ENCODE measurements around the gene ZDHHC7.
A peak's percentile ranks its signal among the peaks of the same experiment; 100 is the strongest.
"Not testable (repeated sequence)": the region's sequence is repeated elsewhere in the genome, so short reads cannot be mapped to it uniquely, and the experiment has no call there.

Gene ZDHHC7

DNA sequence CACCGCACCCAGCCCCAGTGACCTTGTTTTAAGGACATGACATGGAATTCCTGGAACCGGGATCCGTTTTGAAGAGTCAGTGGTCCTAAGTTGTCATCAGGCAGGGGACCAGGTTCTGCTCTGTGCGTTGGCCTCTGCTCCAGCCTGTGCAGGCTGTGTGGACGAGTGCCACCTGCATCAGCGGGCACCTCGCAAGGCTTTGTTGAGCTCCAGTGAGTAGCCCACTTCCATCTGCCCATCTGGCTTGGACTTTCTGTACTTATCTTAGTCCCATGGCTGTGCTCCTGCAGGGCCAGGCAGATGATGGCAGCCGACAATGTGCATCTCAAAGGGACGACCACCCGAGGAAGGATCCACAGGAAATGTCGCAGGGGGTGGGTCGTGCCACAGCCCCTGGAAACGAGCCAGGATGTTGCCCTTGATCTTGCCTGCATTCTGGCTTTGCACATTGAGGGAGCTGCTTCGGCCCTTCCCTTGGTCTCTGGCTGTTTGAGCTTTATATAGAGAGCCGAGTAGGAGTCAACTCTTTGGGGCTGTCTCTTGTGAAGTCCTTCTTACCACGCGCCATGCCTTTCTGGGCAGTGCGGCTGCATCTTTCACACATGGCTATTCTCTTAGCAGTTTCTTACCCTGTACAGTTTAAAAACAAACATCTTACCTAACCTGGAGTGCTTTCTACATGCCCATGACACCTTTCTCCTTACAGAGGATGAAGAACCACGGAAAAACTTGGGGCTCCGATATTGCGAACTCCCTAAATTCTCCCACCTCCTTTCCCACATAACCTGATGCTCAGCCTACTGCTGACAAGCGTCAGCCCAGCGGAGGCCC, 34.5 kb upstream of the ZDHHC7 start:
- no peak overlapping the region for H3K27ac ChIP-seq
- H3K4me3 ChIP-seq, result no peak overlapping the region

DNA sequence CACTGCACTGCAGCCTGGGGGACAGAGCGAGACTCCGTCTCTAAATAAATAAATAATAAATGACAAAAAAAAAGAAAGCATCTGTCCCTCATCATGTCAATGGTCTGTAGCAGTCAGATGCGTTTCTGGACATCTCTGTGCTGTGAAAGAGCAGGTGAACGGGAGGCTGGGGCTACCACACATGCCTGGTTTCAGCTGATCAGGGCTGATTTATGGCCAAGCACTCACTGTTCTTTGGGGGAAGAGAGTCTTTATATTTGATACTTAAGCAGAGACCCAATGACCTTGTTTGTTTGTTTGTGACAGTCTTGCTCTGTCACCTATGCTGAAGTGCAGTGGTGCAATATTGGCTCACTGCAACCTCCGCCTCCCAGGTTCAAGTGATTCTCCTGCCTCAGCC, 33.7 kb upstream of the ZDHHC7 start:
- no peak overlapping the region for H3K4me3 ChIP-seq
- no peak overlapping the region for H3K27ac ChIP-seq

DNA sequence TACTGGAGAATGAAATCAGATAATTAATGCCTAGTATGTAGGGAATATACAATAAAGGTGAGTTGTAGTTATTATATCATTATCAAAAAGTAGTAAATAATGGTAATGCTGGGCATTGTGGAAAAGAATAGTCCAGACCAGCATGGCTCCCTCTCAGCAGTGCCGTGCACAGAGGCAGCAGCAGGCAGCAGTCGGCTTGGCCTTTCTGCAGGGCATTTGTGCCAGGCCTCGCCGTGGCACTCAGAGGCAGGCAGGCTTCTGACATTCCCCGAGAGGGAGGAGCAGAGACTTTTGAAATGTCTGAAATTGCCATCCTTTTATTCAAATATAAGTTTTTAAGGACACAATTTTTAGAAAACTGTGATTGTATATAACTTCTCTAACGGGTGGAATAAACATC, 31.3 kb upstream of the ZDHHC7 start:
- H3K27ac ChIP-seq, result no peak overlapping the region
- no peak overlapping the region for H3K4me3 ChIP-seq

DNA sequence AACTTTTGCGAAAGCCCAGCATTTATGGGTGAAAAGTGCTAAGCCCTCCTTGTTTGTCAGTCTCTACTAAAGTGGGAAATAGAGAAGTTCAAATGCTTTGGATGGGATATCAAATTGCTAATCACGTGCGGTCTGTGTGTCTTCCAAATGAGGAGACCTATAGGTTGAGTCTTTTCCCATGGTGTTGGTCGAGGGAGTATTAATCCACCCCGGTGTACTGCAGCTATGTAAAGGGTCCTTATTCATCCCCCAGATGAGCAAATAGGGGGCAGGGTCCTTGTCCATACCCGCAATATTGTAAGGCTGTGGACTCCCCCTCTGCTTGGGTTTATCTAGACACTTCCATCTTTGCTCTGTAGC, 30.8 kb upstream of the ZDHHC7 start:
- Histone ChIP-seq H3K27ac (no peak overlapping the region), H3K4me3 (no peak overlapping the region)

DNA sequence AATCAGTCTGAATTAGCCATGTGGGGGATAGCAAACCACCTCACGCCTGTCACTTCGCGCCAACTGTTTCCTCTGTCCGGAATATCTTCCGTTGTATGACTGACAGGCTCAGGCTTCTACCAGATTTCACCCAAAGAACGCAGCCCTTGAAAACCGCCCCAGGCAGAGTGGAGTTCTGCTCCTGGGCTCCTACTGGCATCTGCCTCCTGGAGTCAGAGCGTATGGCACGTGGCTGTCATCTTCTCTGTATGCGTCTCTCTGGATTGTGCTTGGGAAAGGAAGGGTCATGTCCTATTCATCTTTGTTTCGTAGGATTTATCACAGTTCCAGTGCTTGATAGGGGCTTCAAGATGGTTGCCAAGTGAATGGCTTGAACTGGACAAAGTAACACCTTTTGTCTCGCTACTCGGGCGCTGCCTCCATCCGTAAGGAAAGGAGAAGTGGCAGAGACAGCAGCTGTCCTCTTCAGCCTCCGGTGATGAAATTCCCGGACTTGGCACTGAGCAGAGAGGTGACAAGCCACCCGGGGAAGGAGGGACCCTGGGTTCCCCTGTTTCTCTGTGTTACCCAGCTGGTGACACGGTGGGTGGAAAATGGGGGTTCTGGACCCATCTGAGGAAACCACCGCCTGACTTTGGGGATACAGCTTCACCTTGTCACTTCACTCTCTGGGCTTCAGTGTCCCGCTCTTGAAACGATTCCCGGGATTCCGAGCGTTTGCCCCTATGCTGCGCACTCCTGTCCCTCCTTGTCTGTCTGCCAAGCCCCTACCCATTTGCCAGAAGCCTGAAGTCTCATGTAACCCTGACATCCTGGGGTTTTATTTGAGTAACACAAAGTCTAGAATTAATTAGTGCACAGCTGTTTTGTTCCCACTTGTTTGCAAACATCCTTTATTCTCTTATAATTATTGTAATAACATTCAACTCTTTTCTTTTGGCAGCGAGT, 30.2 kb upstream of the ZDHHC7 start:
- no peak overlapping the region for H3K27ac ChIP-seq
- no peak overlapping the region for H3K4me3 ChIP-seq

DNA sequence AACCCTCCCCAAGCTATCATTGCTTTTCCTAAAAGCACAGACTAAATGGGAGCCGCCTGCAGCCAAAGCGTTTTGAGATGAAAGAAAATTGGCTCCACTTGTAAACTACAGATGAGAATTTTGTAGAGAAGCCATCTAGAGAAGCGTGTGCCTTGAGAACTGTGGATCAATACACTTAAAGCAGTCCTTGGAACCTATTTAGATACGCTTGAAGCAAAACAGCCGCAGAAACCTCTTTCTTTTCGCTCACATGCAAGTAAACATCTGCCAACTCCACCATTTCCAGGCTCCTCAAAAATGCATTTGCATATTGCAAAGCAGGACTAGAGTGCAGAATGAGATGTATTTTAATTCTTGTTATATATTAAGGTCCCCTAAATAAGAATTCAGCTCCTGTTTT, 29.4 kb upstream of the ZDHHC7 start:
- no peak overlapping the region for H3K27ac ChIP-seq
- no peak overlapping the region for H3K4me3 ChIP-seq

DNA sequence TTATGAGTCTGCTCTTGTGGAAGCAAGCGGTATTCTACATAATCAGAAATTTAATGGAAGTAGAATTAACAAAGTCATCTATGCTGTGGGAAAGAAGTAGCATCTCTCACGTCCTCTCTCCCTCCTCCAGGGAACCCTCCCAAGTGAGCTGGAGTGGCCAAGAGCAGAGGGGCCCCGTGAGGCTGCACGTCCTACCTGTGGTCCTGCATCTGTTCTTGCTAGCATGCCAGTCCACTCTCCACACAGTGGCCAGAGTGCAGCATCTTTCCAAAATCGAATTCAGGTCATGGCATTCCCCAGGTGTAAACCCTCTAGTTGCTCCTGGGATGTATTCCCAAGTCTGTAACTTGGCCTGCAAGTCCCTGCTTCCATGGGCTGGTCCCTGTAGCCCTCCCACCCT, 26.4 kb upstream of the ZDHHC7 start:
- no peak overlapping the region for H3K4me3 ChIP-seq
- H3K27ac ChIP-seq, result no peak overlapping the region

DNA sequence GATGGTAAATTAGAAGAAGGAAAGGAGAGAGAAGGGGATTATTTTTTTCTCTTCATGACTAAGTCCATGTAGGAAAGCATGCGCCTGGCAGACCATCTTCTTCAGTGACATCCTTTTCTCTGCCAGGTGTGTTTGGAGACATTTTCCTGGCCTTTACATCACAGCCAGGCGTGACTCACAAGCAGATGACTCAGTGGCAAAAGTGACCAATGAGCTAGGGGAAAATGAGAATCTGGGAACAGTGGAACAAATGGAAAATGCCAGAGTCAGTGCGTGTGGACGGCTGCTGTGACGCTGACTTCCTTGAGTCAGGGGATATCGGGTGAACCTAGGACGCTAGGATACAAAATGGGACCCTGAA, 25.7 kb upstream of the ZDHHC7 start:
- Histone ChIP-seq H3K4me3 (no peak overlapping the region), H3K27ac (peak overlapping the region in 1 of 21 experiments; percentile 3)

DNA sequence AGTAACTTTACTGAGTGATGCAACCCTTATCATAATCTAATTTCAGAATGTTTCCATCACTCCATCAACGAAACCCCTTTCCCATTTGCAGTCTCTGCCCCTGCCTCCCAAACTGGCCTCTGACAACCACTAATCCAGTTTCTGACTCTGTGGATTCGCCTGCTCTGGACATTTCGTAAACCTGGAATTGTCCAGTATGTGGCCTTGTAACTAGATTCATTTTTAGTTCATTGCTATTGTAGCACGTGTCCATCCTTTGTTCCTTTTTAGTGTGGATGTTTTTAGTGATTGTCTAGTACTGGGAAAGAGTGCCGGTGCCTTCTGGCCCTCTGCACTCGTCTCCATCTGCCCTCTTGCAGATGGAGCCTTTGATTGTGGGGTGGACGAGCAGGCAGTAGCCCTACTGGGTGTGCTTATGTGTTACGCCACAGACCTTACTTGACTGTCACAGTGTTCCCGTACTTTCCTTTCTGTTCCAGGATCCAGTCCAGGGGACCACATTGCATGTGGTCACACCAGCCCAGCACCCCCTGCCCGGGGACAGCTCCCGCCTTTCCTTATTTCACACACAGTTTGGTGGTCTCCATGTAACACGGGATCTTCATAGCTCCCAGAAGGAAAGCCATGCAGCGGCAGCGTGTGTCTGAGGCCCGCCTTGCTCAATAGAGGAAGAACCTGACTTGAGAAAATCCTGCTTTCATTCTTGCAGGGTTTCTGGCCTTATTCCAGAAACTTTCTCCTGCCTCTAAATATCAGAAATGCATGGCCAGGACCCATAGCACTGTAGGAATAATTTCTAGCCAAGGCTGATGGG, 25.1 kb upstream of the ZDHHC7 start:
- H3K27ac ChIP-seq, result peak overlapping the region in 1 of 21 experiments; percentile 3

DNA sequence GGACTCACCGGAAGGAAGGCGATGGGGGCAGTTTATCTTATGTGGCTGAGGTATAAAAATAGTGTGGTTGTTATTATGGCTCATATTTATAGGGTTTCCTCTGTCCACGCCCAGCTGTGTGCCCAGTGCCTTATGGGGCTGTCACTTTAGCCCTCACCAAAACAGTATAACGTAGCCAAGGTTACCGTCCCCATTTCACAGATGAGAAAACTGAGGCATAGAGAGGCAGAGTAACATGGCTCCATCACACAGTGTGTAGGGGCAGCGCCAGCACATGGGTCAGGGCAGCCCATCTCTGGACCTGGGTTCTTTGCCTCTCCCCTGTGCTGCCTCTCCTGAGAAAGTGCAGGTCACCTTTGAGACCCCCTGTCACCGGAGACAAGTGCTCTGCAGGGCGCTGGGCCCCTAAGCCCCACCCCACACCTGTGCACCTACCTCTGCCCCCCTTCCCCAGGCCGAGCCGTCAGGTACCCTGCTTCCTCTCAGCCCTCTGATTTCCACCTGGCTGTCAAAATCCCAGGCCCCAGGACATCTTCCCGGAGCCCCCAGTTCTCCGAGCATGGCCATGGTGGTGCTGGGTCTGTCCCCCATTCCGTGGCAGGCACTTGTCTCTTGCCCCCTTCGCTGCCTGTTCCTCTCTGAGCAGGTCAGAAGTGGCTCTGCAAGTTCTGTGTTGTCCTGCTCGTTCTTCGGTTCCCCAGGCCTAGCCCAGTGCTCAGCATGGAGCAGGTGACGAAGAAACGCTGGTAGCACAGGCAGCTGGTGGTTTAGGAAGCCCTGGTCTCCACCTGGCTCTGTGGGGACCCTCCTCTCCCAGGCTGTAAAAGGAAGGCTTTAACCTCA, 23.5 kb upstream of the ZDHHC7 start:
- Histone ChIP-seq H3K4me3 (no peak overlapping the region), H3K27ac (peak overlapping the region in 1 of 21 experiments; percentile 61)

More for the DNA sequence above, 25.1 kb upstream of the ZDHHC7 start:
- H3K4me3 ChIP-seq, result no peak overlapping the region

DNA sequence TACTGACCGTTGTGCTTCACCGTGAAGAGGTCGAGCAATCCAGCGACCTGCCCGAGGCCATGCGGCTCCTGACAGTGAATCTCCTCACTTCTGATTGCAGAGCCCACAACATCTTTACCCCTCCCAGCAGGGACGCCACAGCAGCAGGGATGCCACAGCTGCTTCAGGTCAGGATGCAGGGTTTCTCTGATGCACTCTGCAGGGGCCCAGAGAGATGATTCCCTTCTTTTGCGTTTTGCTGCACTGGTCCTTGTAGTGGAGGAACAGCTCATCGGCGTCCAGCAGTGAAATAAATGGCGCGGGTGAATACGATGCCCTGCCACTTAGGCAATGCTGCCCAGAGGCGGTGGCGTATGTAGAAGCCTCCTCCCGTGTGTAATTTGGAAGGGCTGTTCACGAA, 21.8 kb upstream of the ZDHHC7 start:
- Histone ChIP-seq H3K4me3 (no peak overlapping the region), H3K27ac (no peak overlapping the region)

DNA sequence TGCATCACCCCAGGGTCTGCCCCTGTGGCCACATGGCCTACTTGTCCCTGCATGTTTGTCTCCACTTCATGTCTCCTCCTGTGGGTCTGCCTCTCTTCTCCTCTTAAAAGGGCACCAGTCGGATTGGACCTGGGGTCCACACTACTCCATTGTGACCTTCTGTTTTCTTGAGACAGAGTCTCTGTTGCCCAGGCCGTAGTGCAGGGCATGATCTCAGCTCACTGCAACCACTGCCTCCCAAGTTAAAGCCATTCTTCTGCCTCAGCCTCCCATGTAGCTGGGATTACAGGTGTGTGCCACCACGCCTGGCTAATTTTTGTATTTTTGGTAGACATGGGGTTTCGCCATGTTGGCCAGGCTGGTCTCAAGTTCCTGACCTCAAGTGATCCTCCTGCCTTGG, 20.9 kb upstream of the ZDHHC7 start:
- not testable (repeated sequence) for H3K4me3 ChIP-seq, H3K27ac ChIP-seq

DNA sequence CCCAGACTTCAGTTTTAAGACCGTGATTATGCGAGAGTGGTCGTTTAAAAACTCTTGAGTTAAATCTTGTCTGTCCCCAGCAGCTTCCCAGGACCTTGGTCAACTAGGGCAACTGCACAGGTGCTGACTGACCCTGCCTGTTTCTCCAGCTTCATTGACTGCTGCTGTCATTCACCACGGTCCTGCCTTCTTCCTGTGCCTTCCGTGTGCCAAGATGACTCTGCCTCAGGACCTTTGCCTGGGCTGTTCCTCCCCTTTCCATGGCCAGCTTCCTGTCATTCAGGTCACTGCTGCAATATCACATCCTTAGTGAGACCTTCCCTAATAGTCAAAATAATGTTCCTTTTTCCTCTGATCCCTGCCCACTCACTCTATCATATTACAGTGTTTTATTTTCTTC, 20.1 kb upstream of the ZDHHC7 start:
- peak overlapping the region in 1 of 21 experiments; percentile 28 for H3K27ac ChIP-seq
- no peak overlapping the region for H3K4me3 ChIP-seq

DNA sequence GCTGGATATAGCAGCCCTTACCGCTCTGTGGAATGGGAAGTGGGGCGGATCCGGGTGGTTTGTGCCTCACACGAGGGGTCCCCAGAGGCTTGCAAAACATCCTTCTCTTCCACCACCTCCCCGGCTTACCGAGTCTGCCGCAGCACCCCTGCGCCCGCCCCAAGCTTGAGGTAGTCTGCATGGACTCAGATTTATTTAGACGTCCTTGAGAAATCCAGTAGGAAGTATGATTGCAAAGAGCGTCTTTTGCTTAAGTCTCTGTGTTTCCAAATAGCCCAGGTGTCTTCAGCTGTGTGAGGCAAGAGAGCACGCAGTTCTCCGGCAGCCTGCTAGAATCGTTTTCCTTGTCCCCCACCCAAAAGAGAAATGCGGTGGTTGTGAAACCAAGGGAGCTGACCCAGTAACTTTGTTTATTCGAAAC, 18.7 kb upstream of the ZDHHC7 start:
- peak overlapping the region in 20 of 21 experiments; percentile 3 to 96 (median 90) for H3K27ac ChIP-seq
- no peak overlapping the region for H3K4me3 ChIP-seq

DNA sequence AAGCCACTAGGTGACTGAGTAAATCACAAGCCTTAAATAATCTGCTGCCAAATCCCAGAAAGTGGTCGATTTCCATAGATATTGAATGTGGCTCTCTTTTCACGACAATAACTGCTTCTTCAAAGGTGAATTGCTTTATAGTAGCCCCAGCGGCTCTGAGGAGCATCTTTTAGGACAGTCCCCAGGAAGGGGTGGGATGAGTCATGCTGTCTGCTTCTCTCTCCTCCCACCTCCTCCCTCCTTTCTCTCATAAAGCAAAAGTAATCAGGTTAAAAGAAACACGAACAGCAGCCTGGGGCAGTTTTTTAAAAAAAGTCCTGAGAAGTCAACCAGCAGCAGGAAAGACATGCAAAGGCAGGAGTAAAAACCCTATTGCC, 18.1 kb upstream of the ZDHHC7 start:
- Histone ChIP-seq H3K27ac (peak overlapping the region in 19 of 21 experiments; percentile 3 to 96 (median 90)), H3K4me3 (peak overlapping the region in 5 of 7 experiments; percentile 69 to 90 (median 79))

DNA sequence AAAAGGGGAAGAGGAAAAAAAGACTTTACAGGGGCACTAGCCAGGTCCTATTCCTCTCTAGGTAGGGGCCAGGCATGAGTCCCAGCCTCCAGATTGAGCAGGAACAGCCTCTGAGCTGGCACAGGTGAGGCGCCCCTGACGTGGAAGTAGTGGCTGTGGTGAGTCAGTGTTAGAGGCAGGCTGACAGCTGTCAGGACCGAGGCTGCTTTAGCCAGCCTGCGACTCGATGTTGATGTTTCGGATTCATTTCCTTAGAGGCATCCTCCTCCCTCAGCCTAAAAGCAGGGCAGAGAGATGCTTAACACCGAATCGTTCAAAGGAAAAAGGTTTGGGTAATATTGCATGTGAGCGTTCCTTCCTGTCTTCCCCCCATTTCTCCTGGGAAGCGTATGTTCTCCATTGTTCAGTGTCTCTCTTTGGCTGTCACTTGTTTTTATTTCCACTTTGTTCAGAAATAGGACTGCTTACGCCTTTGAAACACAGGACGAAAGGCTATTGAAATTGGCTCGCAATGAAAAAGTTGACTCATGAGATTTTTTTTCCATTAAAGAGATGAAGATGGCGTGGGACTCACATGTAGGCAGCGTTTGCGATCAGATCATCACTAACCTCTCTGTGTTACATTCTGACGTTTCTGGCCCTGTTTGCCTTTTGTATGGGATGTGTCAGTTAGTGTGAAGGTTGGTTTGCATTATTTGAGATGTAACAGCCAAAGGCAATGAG, 17.5 kb upstream of the ZDHHC7 start:
- peak overlapping the region; percentile 69 to 90 (median 78) for H3K4me3 ChIP-seq
- H3K27ac ChIP-seq, result peak overlapping the region in 20 of 21 experiments; percentile 52 to 96 (median 91)

DNA sequence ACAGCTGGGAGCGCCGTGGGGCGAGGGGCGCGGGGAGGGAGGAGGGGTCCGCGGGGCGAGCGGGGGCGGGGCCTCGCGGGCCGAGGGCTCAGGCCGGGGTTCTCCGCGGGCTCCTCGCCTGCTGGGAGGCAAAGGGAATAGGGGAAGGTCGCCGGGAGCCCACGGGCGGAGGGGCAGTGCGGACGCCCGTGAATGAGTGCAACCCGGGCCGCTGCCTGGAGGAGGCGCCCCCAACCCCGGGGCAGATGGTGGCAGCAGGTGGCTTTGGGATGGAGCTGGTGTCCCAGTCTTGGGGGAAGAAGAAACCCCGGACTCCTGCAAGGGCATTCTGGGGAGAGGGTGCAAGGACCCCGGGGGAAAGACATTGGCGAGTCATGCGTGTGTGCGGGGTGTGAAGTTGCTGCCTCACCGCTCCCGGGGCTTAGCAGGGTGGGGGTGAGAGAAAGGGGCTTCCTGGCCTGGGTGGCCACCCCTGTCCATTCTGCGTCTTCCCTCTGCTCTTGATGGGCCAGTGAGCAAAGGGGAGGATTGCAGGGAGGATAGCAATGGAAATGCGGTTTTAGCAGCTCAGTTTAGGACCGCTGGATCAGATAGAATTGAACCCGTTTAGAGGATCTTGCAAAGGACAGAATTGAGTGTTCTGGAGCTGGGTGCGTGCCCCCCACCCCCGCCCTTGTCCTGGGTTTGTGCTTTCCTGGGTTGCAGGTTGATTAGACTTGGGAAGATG, 16.8 kb upstream of the ZDHHC7 start:
- peak overlapping the region; percentile 74 to 96 (median 90) for H3K27ac ChIP-seq
- peak overlapping the region; percentile 69 to 90 (median 78) for H3K4me3 ChIP-seq
